Epithelial cell of proximal tubule (primary cell): ENCODE data around the gene PSMC5. TPM values are rescaled to one million over a fixed set of nuclear protein-coding genes. Genes with fewer than 3 reads are reported as not detected.
A peak's percentile ranks its signal among the peaks of the same experiment; 100 is the strongest.

Experiments
- DNase-seq: peaks from one replicate; pipeline ENCODE4 v3.0.0-alpha.2; 2011; ENCODE audit warnings: low read depth
- H3K4me3 ChIP-seq: 2 replicates; pipeline ENCODE4 v1.5.1; 2011; ENCODE audit warnings: low read depth, mild to moderate bottlenecking, low read length
- CTCF ChIP-seq: conservative IDR thresholded peaks from 2 replicates; pipeline ENCODE4 v1.5.1; 2012; ENCODE audit warnings: low read depth, mild to moderate bottlenecking, low read length
- total RNA-seq: library from RNA; depleted of rRNA; stranded (reverse); fragments of >200 nt; gene quantifications from 2 replicates; pipeline ENCODE4 v1.2.3, GENCODE V29; 2015

PSMC5 gene
- 83.9 and 109 TPM in 2 replicates for total RNA-seq

GRCh38 chr17:63827002-63827800 lies at the start of gene PSMC5, which contains the start of gene FTSJ3:
TSS of gene PSMC5 (plus strand) at chr17:63827431. CDS start at chr17:63827491, 60 bp downstream.
TSS of gene FTSJ3 (minus strand) at chr17:63827663. CDS start at chr17:63826902, 761 bp downstream.
- DNase-seq, result peak; percentile 86
- peak within 1 kb of the TSS; percentile 97 for H3K4me3 ChIP-seq
- TF ChIP-seq CTCF, result peak; percentile 34

DNA sequence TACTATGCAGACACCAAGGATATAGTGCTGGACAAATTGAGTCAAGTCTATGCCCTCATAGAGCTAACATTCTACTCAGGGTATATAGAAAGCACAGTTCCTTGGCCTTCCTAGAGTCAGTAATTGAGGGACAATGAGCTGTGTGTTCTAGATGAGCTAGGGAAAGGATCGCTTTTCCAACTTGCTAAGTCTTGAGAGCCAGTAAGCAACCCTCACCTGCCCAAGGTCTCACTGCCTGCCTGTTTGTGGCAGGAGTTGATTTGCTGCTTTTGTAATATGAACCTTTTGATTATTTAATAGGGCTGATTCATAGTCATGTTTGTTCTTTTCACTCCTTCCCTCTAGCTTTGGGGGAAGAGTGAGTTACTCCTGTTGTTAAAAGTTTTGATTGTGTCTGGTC lies 46.7 kb upstream of the PSMC5 start:
- no peak for TF ChIP-seq CTCF
- DNase-seq, result no peak
- no peak overlapping the region for H3K4me3 ChIP-seq

DNA sequence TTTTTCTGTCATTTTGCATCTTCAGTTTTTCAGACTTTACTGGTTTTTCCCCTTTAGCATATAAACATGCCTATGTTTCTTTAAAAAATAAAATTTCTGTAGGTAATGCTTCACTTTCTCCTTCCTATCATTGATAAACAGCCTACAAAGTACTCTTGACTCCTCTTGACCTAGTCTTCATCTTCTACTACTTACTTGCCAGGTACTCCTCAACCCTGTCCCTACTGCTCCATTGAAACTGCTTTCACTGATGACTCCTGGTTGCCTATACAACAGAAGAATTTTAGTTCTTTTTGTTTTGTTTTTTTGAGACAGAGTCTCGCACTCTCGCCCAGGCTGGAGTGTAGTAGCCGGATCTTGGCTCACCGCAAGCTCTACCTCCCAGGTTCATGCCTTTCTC lies 46.3 kb upstream of the PSMC5 start:
- H3K4me3 ChIP-seq, result no peak overlapping the region
- no peak for DNase-seq

DNA sequence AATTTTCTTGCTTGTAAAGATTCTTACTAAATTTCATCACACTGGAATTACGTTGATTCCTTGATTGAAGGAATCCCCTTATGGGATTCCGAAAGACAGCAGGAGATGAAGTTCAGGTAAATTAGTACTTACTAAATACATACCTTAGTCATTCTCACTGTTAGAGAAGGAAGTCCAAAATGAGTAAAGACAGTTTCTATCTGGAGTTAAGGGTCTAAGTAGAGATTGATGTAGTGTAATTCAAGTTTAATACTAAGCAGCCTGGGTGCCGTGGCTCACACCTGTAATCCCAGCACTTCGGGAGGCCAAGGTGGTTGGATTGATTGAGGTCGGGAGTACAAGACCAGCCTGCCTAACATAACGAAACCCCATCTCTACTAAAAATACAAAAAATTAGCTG lies 43.7 kb upstream of the PSMC5 start:
- no peak for TF ChIP-seq CTCF
- no peak overlapping the region for H3K4me3 ChIP-seq
- DNase-seq, result no peak

More for the DNA sequence above, 46.3 kb upstream of the PSMC5 start:
- TF ChIP-seq CTCF, result no peak

GRCh38 chr17:63785556-63785955 lies 41.7 kb upstream of the PSMC5 start:
- no peak for TF ChIP-seq CTCF
- DNase-seq, result no peak
- no peak overlapping the region for H3K4me3 ChIP-seq

DNA sequence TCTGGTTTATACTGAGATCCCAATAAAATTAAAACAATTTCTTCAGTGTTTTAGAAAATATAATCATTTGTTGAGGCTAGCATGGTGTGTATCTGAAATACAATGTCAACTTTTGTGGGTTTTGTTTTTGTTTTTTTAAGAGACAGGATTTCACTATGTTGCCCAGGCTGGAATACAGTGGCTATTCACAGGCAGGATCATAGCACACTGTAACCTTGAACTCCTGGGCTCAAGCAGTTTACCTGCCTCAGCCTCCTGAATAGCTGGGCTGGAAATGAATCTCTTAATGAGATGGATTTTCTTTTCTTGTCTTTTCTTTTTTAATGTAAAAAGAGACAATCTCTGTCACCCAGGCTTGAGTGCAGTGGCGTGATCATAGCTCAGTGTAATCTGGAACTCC lies 41.1 kb upstream of the PSMC5 start:
- no peak for DNase-seq
- TF ChIP-seq CTCF, result no peak
- H3K4me3 ChIP-seq, result no peak overlapping the region
